ENCODE data around the gene SLC19A3. TPM values are rescaled to one million over a fixed set of nuclear protein-coding genes. Genes with fewer than 3 reads are reported as not detected.

SLC19A3 gene
- 100 to 1,000 TPM; 253 to 521 (median 402) TPM for total RNA-seq

DNA sequence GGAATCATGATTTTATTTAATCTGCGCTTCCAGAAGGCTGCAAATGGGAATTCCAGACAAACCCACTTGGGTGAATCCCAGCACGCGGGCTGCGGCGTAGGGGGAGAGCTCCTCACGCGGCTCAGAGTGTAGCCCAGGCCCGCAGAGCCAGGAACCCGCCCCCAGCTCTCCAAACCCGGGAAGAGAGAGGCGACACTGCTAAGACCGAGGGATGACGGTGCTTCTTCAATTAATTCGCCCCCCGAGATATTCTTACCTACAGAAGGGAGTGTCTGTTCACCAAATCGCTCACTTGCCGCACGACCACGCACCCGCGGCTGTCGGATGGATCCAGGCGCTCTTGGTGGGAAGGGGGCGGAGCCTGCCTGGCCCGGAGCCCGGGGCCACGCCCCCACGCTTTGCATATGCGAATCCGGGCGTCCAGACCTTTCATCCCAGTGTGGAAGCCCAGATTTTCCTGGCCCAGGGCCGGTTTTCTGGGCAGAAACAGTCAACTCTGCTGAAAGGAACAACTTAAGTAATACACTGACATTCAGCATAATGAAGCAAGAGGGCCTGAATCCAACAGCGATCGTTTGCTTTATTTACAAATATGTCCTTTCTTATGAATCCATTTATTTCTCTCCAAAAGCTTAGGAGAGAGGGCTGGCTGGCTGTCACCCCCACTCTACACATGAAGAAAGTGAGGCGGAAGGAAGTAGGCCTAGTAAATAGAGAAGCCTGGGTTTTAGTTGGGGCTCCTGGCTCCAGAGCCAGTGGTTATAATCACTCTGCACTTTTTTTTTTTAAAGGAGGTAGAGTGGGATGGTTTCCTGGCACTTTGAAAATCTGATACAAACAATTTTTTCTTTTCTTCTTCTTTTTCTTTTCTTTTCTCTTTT is at the start of gene SLC19A3:
SLC19A3 (minus strand) TSS at position 342 of the 881 bp plus-strand sequence. CDS start 15,710 bp downstream, outside the sequence.
- TF ChIP-seq, protein P1, sequence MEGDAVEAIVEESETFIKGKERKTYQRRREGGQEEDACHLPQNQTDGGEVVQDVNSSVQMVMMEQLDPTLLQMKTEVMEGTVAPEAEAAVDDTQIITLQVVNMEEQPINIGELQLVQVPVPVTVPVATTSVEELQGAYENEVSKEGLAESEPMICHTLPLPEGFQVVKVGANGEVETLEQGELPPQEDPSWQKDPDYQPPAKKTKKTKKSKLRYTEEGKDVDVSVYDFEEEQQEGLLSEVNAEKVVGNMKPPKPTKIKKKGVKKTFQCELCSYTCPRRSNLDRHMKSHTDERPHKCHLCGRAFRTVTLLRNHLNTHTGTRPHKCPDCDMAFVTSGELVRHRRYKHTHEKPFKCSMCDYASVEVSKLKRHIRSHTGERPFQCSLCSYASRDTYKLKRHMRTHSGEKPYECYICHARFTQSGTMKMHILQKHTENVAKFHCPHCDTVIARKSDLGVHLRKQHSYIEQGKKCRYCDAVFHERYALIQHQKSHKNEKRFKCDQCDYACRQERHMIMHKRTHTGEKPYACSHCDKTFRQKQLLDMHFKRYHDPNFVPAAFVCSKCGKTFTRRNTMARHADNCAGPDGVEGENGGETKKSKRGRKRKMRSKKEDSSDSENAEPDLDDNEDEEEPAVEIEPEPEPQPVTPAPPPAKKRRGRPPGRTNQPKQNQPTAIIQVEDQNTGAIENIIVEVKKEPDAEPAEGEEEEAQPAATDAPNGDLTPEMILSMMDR (IDR thresholded peaks at IDR 0.05; ENCODE audit: low read depth): no peak

DNA sequence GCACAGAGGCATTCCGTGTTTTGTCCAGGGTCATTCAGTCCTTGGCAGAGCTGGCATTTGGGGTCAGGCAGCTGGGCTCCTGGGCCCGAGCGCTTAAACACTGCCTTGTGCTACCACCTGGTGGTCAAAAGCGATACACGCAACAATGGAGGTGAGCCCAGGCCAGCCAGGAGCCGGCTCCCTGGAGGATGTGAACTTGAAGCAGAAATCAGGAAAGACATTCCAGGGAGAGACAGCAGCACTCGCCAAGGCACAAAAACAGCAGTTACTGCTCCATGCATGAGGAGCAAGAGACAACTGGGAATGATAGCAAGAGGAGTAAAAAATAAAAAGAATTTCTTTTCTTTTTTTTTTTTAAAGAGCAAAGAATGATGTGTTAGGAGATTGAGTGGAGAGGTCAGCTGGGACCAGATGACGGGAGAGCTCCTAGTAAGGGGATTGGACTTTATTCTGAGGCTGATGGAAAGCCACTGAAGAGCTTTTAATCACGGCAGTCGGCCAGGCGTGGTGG is 48.6 kb upstream of the SLC19A3 start:
- TF ChIP-seq, protein P1 (IDR thresholded peaks at IDR 0.05; ENCODE audit: low read depth): no peak

DNA sequence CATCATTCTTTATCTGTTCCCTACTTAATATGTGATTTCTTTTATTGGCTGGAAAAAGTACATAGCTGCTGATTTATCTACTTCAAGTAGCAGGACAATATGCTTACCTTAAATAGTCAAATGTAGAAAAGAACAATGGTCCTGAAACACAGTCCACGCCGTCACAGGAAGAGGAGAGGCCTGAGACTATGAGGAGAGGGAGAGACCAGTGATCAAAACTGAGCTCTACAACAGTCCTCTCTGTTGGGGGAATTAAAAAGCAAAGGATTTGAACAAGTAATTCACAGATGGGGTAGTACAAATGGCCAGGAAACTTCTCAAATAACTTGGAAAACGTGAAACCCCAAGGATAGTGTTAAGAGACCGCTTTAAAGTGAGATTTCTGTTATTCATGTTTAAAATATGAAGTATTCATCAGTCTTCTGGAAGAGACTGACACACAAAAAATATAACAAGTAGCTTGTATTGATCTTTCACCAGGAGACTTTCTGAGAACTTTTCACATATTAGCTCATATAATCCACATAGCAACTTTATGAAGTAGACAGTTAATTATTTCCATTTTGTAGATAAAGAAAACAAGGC is 48.1 kb upstream of the SLC19A3 start:
- TF ChIP-seq, protein P1 (IDR thresholded peaks at IDR 0.05; ENCODE audit: low read depth): no peak

DNA sequence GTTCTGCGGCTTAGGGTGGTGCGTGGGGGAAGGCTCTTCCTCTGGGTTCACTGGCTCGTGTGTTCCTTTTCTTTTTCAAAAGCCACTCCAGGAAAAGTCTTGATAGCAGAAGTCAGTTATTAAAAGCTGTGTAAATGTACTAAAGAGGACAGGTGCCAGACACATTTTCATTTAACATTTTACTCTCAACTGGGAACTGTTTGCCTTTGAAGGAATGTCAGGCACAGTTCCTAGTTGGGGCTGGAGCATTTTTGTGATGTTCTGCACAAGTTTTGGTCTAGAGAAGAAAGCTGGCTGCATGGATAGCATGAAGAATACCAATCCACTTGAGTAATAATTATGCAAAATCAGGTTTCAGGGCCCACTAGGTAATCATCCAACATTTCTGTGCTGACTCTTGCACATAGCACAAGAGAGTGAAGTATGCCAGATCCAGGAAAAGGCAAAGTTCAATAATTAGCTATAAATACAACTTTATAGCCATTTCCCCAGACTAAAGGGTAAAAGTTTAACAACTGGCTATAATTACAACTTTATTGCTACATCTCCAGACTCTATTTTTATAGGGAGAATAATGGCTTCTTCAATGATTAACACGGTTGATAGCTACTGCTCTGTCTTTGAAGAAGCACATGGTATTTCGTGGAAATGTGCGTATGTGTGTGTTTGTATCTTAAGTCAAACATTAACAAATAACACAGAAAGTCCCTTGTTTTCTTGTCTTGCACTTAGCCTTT is 44.1 kb upstream of the SLC19A3 start:
- TF ChIP-seq, protein P1 (IDR thresholded peaks at IDR 0.05; ENCODE audit: low read depth): no peak

DNA sequence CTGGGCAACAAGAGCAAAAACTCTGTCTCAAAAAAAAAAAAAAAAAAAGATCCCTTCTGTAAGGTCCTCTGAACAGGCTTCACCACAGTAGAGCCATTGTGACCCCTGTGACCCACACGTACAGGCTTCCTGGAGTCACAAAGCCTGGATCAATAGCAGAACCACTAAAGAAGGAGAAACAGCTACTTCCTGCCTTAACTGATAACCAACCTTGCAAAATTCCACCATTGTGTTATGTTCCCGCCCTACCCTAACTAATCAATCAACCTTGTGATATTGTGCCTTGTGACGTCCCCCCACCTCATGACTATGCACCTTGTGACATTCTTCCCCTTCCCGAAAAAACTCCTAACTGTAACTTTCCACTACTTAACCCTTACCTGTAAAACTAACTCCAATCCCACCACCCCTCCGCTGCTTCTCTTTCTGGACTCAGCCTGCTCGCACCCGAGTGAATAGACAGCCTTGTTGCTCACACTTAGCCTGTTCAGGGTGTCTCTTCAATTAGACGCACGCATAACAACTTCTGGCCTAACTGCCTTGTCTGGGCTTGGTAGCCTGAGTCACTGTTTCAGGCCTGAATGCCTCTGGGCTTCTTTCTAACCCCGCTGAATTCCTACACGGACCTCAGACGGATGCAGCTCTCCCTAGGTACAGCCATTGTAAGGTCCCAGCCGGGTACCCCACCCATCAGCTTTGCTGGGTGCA is 41.7 kb upstream of the SLC19A3 start:
- TF ChIP-seq, protein P1 (IDR thresholded peaks at IDR 0.05; ENCODE audit: low read depth): no peak

DNA sequence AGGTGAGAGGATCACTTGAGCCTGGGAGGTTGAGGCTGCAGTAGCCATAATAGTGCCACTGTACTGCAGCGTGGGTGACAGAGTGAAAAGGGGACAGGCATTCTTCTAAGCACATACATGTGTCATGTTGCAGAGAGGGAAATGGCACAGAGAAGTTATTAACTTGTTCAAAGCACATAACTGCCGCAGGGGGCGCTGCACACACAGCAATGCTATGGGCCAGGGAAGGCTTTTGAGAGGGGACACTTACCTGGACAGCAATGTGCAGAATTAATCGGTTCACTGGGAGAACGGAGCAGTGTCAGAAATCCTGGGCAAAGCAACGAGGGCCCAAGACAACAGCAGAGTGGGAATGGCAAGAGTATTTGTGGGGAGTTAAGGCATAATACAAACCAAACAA is 30.3 kb upstream of the SLC19A3 start:
- TF ChIP-seq, protein P1 (IDR thresholded peaks at IDR 0.05; ENCODE audit: low read depth): no peak

All from subcutaneous adipose tissue (tissue), 4 donors.